Coronary artery (tissue), 2 donors: Measurements from ENCODE around the gene OR5B2.

Source experiments
- DNase-seq: peaks from one replicate; pipeline ENCODE4 v3.0.0-alpha.2; 2017; ENCODE audit warnings: low spot score
- H3K27ac ChIP-seq, 2 donors: fragments of 200-600 bp; sonication (generic); one replicate each; pipeline ENCODE4 v1.5.1; 2016 to 2019
- H3K4me3 ChIP-seq: fragments of 200-600 bp; sonication (generic); 2 replicates; pipeline ENCODE4 v1.5.1; 2016; ENCODE audit warnings: mild to moderate bottlenecking, moderate library complexity
- CTCF ChIP-seq: fragments of 200-600 bp; sonication (generic); IDR thresholded peaks from one replicate; pipeline ENCODE4 v1.5.1; 2019; ENCODE audit warnings: antibody characterized with exemption

Gene OR5B2

GRCh38 chr11:58428021-58428420 lies at the start of gene OR5B2:
TSS of gene OR5B2 (minus strand) at chr11:58428121. CDS start at chr11:58423261, 4,860 bp downstream.
- DNase-seq: no peak
- TF ChIP-seq CTCF: no peak
- no peak within 1 kb of the TSS for H3K27ac ChIP-seq
- no peak within 1 kb of the TSS for H3K4me3 ChIP-seq

GRCh38 chr11:58471892-58472291 lies 44.0 kb upstream of the OR5B2 start:
- no peak overlapping the region for H3K4me3 ChIP-seq
- H3K27ac ChIP-seq: no peak overlapping the region
- no peak for DNase-seq
- TF ChIP-seq CTCF: no peak

GRCh38 chr11:58466293-58466692 lies 38.4 kb upstream of the OR5B2 start:
- no peak overlapping the region for H3K27ac ChIP-seq
- no peak for DNase-seq
- no peak overlapping the region for H3K4me3 ChIP-seq
- TF ChIP-seq CTCF: no peak

- TF ChIP-seq CTCF: no peak
- no peak overlapping the region for H3K4me3 ChIP-seq
- no peak for DNase-seq
- H3K27ac ChIP-seq: no peak overlapping the region
These were observed 37.8 kb upstream of the OR5B2 start for GRCh38 chr11:58465690-58466089.

- TF ChIP-seq CTCF: no peak
- DNase-seq: no peak
- Histone ChIP-seq H3K27ac (no peak overlapping the region), H3K4me3 (no peak overlapping the region)
These were observed 23.7 kb upstream of the OR5B2 start for GRCh38 chr11:58451585-58451984.

GRCh38 chr11:58446294-58446693 lies 18.4 kb upstream of the OR5B2 start:
- Histone ChIP-seq H3K27ac (no peak overlapping the region), H3K4me3 (no peak overlapping the region)
- no peak for DNase-seq
- no peak for TF ChIP-seq CTCF

GRCh38 chr11:58444300-58444699 lies 16.4 kb upstream of the OR5B2 start:
- H3K27ac ChIP-seq: no peak overlapping the region
- no peak for DNase-seq
- TF ChIP-seq CTCF: no peak
- no peak overlapping the region for H3K4me3 ChIP-seq
